NCI-H1105 treated with DMSO at 0.1 percent for 48 hours (cell line): ENCODE data around the gene TAF13.
"Not testable (repeated sequence)": the region's sequence is repeated elsewhere in the genome, so short reads cannot be mapped to it uniquely, and the experiment has no call there.

ENCODE experiments used
- DNase-seq: peaks from one replicate; lab custom pipeline; 2025; lab: John Stamatoyannopoulos, UW

Gene TAF13

GRCh38 chr1:109091078-109091838 is 15.5 kb upstream of the TAF13 start:
- peak; percentile 42 for DNase-seq

DNA sequence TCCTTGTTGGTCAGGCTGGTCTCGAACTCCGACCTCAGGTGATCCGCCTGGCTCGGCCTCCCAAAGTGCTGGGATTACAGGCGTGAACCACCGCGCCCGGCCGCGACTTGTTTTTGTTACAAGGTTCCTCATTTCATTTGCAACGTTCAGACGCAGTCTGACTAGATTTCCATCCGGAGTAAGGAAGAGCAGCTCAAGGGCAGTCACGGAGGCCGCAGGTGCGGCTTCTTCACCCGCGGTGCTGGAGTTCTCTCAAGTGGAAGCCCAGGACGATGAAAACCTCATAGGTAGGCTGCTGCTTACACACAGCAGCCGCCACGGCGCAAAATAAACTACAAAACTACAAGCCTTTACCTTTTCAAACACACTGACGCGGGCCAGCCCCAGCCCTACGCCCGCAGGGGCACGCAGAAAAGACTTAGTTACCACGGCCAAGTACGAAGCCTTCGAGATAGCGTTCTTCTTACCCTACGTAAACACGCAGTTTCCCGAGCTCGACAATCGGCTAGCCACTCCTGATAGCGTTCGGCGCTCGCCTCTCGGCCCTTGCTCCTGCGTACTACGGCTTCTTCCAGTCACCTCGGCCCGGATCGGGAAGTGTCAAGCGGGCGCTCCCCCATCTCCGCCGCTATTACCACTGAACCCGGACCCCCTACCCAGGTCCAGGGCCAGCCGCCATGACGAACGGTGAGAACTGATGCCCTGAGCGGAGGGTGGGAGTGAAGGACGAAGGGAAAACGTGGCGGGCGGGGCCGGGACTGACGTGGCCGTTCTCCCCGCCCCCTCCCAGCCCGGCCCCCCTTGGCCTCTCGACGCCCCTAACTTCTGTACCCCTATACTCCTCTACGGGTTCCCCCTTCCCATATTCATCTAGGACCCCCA is 14.6 kb upstream of the TAF13 start, which contains the start of gene TMEM167B:
TMEM167B (plus strand) TSS at position 569 of the 882 bp plus-strand sequence; CDS start at position 678, 109 bp downstream.
- DNase-seq: peak; percentile 93

GRCh38 chr1:109089242-109090015 is 13.6 kb upstream of the TAF13 start:
- peak; percentile 89 for DNase-seq

- no peak for DNase-seq
Observed at GRCh38 chr1:109084563-109085517, 9.0 kb upstream of the TAF13 start.

DNA sequence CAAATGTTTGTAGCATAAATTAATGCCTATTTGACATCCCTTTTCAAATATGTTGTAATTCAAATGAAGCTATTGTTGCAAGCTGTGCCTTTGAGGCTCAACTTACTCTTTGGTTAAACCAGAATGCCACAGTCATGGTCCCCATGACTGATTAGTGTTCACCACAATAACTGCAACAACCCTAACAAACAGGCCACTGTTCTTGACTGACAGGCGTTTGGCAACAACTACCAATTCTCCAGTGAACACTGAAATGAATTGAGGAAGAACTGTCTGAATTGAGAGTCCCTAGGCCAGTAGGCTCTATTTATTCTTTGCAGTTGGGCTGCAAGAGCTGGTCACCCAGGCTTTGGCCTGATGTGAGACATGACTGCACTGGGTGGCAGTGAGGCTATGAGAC is 8.1 kb upstream of the TAF13 start:
- no peak for DNase-seq

- no peak for DNase-seq
Observed at GRCh38 chr1:109083501-109083900, 7.7 kb upstream of the TAF13 start.

- DNase-seq: no peak
Observed at GRCh38 chr1:109080441-109081082, 4.8 kb upstream of the TAF13 start.

GRCh38 chr1:109079240-109079622 is 3.4 kb upstream of the TAF13 start:
- DNase-seq: no peak

- DNase-seq: no peak
Observed at GRCh38 chr1:109078317-109078716, 2.5 kb upstream of the TAF13 start.

- DNase-seq: no peak
Observed at GRCh38 chr1:109069294-109069693, 6.5 kb downstream of the TAF13 start.

- DNase-seq: no peak
Observed at GRCh38 chr1:109067883-109068282, 7.9 kb downstream of the TAF13 start.

DNA sequence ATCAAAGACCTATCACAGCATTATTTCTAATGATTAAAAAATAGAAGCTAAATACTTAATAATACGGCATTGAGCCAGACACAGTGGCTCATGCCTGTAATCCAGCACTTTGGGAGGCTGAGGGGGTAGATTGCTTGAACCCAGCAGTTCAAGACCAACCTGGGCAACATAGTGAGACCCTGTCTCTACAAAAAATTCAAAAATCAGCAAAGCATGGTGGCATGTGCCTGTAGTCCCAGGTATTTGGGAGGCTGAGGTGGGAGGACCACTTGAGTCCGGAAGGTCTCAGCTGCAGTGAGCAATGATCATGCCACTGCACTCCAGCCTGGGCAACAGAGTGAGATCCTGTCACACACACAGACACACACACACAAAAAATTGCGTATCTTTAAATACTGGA is 10.7 kb downstream of the TAF13 start:
- no peak for DNase-seq

- DNase-seq: no peak
Observed at GRCh38 chr1:109061183-109061582, 14.6 kb downstream of the TAF13 start.

DNA sequence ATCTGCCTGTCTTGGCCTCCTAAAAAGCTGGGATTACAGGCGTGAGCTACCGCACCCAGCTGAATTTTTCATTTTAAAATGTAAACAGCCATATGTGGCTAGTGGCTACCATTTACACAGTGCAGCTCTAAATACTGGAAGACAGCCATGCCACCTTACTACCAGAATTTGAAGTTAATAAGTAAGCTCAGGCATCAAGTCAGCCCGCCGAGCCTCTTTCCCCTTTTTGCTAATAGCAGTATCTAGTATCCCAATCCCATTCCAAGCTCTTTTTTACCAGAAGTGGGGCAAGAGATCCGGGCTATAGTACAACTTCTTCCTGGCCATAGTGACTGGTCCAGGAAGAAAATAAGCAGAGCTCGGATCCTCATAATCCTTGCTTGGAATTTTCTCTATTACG is 15.1 kb downstream of the TAF13 start:
- DNase-seq: no peak

GRCh38 chr1:109059026-109059425 is 16.8 kb downstream of the TAF13 start:
- DNase-seq: no peak

DNA sequence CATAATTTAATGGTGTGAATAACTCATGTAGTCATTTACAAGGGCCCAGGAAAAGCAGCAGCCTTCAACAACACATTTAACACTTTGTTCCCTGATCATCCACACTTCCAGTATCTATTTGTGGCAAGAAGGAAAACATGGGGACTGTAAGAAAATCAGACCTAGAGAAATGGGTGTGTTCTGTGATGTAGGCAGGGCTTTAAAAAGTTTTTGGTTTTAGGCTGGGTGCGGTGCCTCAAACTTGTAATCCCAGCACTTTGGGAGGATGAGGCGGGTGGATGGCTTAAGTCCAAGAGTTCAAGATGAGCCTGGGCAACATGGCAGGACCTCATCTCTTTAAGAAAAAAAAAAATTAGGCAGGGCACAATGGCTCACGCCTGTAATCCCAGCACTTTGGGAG is 19.7 kb downstream of the TAF13 start:
- no peak for DNase-seq

GRCh38 chr1:109052145-109052544 is 23.7 kb downstream of the TAF13 start:
- not testable (repeated sequence) for DNase-seq

DNA sequence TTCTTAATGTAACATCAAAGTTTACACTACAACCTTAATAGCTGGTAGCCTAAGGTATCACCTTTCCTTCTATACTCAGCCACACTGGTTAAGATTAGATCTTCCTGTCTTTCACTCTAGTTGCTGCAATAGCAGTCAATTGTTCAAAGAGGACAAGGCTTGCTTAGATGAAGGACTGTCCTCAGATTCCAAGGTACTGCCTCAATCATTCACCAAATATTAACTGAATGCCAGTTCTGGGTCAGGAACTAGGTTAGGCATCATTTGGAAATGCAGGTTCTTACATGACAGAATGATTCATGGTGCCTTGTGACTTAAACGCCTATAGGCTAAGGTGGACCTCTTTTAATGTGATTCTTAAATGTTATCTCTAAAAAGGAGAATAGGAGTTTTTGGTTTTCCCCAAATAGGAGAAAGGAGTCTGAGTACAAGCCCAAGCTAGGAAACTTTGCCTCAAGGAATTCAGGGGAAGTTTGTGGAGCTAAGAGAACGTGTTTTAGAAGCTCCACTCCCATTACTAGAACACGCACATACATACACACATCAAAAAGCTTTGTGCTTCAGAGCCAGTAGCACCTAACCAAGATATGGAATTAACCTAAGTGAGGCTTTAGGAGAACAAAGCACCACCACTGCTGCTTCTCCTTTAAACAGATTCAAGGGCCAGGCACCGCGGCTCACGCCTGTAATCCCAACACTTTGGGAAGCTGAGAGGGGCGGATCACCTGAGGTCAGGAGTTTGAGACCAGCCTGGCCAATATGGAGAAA is 25.4 kb downstream of the TAF13 start:
- DNase-seq: no peak

GRCh38 chr1:109048335-109048734 is 27.5 kb downstream of the TAF13 start:
- no peak for DNase-seq

DNA sequence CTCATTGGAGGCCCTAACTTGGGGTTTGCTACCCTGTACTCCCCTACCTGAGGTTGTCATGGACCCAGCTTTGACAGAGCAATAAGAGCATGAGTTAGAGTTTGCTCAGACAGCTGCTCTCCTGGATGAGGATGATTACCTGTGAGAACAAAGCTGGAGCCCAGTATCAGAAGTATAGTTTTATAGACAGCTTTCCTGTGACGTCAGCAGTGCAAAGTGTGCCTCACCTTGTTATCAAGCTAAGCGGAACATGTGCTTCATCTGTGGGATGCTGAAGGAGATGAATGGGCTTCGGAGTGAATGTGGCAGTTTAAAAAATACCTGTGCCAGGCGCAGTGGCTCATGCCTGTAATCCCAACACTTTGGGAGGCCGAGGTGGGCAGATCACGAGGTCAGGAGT is 28.5 kb downstream of the TAF13 start:
- no peak for DNase-seq
